Stimulated activated CD8-positive, alpha-beta memory T cell treated with anti-CD3 and anti-CD28 coated beads, Interleukin-15, amount 100 ng/mL, for 1 hour (primary cell): ENCODE measurements around the gene RPL28.

Experiments used
- DNase-seq: peaks from one replicate; pipeline ENCODE4 v3.0.0-alpha.2; 2020; ENCODE audit warnings: low read depth

Gene RPL28

GRCh38 chr19:55385724-55386492 is at the start of gene RPL28:
Gene RPL28, plus strand, starts transcription at chr19:55385932. Its CDS starts 426 bp downstream, at chr19:55386358.
- DNase-seq: peak; percentile 96

DNA sequence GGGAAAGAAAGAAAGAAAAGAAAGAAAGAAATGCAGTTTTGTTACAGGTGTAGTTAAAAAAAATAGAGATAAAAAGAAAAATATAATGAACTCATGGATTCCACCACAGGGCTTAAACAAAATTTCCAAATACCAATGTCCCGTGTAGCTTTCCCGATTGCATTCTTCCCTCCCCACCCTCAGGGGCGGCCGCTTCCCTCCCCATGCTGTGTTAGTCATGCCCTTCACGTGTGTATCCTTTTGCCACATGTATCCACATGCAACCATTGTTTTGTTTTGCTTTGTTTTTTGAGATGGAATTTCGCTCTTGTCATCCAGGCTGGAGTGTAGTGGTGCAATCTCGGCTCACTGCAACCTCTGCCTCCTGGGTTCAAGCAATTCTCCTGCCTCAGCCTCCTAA is 49.6 kb upstream of the RPL28 start:
- DNase-seq: no peak

- DNase-seq: peak; percentile 100
Observed at GRCh38 chr19:55339105-55339888, 46.4 kb upstream of the RPL28 start, which contains the start of gene KMT5C. Gene KMT5C, plus strand, starts transcription at chr19:55339876. Its CDS starts 2,061 bp downstream, at chr19:55341937.

GRCh38 chr19:55339889-55340783 is 45.6 kb upstream of the RPL28 start:
- no peak for DNase-seq

DNA sequence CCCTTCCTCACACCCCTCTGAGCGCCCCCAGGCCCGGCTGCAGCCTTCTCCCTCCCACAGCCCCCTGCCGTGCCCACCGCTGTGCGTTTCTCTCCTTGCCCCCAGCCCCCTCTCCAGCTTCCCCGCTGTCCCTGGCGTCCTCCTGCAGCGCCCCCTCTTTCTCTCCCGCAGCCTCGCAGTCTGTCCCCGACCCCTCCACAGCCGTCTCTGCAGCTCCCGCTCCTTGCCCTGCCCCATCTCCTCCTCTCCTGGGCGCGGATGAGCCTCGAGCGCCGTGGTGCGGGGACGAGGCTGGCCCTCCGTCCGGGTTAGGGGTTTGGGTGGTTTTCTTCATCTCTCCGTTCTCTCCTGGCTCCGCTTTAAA is 45.0 kb upstream of the RPL28 start:
- no peak for DNase-seq

- DNase-seq: no peak
Observed at GRCh38 chr19:55341171-55341588, 44.6 kb upstream of the RPL28 start.

DNA sequence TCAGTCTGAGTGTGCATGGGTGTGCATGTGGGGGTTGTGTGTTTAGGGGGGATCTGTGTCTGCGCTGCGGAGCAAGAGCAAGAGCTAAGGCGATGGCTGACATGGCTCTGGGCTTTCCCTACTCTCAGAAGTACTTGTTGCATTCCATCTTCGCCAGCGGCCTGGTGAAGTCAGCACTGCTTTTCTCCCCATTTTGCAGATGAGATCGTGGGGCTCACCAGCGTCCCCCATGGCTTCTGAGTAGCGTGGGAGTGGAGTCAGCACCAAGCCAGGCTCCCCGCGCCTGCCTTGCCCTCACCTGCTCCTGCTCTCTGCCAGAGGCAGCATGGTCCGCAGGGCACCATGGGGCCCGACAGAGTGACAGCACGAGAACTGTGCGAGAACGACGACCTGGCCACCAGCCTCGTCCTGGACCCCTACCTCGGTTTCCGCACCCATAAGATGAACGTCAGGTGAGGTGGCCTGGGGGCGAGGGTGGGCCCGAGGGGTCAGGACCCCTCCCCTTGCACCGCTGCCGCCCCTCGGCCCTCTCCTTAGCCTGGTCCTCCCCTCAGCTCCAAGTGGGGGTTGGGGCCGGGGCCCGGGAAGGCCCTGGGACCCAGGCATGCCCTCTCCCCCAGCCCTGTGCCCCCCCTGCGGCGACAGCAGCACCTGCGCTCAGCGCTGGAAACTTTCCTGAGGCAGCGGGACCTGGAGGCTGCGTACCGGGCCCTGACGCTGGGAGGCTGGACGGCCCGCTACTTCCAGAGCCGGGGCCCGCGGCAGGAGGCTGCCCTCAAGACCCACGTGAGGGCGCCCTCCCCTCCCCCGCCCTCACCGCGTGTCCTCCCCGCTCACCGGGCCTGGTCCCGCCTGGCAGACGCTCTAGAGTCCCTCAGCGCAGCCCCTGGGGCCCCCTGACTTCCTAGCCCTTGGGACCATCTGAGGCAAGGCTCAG is 43.9 kb upstream of the RPL28 start:
- no peak for DNase-seq

GRCh38 chr19:55344444-55344843 is 41.3 kb upstream of the RPL28 start:
- DNase-seq: no peak

GRCh38 chr19:55345101-55345817 is 40.5 kb upstream of the RPL28 start:
- DNase-seq: no peak

- no peak for DNase-seq
Observed at GRCh38 chr19:55345818-55346724, 39.7 kb upstream of the RPL28 start.

DNA sequence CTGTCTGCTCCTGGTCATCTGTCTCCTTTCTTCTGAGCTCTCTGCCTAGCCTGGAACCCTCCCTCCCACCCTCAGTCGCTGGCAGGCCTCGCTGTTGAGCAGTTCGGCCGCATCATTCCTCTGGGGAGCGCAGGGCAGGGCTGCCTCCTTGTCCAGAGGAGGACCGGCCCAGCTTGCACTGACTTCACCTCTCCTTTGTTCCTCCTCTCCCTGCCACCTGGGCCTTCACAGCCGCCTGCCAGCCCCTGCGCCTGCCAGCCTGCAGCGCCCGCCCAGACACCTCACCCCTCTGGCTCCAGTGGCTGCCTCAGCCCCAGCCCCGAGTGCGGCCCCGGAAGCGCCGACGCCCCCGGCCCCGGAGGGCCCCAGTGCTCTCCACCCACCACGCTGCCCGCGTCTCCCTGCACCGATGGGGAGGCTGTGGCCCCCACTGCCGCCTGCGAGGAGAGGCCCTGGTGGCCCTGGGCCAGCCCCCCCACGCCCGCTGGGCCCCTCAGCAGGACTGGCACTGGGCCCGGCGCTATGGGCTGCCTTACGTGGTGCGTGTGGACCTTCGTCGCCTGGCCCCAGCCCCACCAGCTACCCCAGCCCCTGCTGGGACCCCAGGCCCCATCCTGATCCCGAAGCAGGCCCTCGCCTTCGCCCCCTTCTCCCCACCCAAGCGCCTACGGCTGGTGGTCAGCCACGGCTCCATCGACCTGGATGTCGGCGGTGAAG is 38.8 kb upstream of the RPL28 start:
- no peak for DNase-seq

DNA sequence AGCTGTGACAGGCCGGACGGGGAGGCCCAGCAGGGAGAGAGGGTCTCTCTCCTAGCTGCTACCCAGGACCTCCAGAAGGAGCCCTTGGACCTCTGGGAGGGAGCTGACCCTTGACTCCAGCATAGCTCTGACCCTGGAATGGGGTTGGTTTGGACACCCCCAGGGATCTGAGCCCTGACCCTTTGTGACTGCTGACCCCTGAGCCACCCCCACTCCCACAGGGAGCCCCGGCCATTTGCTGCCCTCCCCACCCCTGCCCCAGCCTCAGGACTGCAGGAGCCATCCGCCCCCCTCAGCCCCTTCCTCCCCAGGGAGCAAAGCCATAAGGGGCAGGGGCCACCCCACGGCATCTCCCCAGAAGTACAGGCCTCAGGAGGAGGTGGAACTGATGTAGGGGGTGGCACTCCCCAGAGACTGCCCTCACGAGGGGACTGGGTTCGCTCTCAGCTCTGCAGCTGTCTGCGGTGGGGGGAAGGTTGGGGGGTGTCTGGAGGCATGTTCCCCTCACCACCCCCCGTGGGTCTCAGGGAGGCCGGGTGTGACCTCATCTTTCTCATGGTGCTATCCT is 38.2 kb upstream of the RPL28 start:
- DNase-seq: no peak

- DNase-seq: no peak
Observed at GRCh38 chr19:55348317-55349034, 37.3 kb upstream of the RPL28 start.

DNA sequence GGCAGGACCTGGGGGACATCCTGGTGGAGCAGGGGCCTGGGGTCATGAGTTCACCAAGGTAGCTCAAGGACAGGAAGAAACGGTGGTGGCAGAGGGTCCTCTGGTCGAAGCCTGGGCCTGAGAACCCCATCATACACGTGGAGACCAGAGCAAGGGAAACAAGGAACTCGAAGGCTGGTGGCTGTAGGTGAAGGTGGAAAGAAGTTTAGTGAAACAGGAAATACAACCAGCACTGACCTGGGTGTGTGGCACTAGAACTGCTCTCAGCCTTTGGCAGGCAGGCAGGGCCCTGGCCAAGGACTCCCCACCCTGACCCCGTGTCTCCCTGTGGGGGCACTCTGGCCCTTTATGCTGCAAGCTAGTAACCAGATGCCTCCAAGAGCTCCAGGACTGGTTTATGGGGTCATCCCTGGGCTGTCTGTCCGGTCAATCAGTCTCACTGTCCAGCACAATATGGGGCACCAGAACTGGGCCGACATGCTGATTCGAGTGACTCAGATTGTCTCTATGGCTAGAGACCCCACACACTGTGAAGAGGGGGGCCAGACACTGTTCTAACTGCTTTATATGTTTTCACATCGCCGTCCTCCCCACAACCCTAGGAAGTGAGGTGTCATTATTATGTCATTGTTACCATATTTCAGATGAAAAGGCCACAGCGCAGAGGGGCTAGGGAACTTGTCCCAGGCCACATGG is 35.0 kb upstream of the RPL28 start:
- DNase-seq: no peak

GRCh38 chr19:55352040-55352439 is 33.7 kb upstream of the RPL28 start:
- DNase-seq: no peak

DNA sequence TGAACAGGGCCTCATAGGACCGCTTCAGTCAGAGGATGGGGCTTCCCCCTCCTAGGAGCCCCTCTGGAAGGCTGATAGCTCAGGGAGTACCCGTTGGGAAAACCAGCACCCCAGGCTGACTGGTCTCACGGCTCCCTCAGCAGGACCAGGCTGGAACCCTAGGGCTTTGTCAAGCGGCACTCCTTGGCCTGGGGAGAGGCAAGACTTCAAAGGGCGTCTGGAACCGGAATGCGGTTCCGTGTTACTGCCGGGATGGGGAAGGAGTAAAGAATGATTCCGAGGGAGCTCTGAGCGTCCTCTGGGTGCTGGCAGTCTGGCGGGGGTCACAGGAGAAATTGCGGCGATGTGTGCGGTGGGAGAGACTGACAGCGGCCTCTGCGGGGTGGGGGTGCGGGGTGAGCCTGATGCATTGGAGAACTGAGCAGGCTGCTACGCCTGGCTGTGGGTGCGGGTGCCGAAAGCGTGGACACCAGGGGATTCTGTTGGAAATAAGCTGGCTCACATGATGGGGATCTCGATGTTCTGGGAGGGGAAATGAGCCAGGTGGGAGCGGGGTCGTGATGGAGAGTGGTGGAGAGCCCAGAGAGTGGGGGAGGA is 33.1 kb upstream of the RPL28 start:
- DNase-seq: no peak

DNA sequence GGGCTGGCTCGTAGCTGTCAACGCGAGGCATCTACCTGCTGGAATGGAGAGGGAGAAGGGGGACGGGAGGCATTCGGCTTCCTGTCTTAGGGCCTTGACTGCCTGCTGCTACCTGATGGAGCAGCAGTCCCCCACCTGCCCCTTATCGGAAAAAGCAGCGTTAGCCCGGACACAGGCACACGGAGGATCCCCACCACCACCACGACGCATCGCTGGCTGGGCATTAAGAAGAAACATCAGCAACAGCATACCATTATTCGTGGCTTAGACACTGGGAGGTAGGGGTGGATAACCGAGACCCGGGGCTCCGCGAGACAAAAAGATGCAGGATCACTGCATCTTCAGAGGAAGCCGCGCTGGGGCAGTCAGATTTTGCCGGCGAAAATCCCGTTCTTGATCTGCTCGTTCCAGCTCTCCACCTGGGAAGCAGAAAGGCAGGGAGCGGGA is 32.4 kb upstream of the RPL28 start:
- no peak for DNase-seq
